Stimulated activated CD8-positive, alpha-beta memory T cell treated with anti-CD3 and anti-CD28 coated beads, Interleukin-7, amount 100 ng/mL, for 48 hours (primary cell): Measurements from ENCODE around the gene KRTAP1-1.
"Not testable (repeated sequence)": the region's sequence is repeated elsewhere in the genome, so short reads cannot be mapped to it uniquely, and the experiment has no call there.

Experiments
- DNase-seq, 2 donors: peaks; one replicate each; pipeline ENCODE4 v3.0.0-alpha.2; 2020; ENCODE audit warnings: low read depth in 1 of 2; ENCODE audit errors: extremely low read depth in 1 of 2

Gene KRTAP1-1, protein sequence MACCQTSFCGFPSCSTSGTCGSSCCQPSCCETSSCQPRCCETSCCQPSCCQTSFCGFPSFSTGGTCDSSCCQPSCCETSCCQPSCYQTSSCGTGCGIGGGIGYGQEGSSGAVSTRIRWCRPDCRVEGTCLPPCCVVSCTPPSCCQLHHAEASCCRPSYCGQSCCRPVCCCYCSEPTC

DNA sequence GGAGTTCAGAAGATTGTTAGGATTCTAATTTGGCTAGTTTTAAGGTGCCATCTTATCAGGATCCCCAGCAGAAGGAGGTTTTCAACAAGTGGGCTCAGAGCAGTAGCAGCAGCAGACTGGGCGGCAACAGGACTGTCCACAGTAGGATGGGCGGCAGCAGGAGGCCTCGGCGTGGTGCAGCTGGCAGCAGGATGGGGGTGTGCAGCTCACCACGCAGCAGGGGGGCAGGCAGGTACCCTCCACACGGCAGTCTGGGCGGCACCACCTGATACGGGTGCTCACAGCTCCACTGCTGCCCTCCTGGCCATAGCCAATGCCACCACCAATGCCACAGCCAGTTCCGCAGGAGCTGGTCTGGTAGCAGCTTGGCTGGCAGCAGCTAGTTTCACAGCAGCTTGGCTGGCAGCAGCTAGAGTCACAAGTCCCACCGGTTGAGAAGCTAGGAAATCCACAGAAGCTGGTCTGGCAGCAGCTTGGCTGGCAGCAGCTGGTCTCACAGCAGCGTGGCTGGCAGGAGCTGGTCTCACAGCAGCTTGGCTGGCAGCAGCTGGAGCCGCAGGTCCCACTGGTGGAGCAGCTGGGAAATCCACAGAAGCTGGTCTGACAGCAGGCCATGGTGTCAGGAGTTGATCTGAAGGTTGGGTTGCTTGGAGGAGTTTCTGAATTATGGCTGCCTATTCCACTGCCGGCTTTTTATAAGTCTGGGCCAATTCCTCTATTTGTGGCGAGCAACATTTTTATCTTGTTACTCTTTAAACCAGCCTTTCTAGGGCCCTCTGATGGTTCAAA, at the start of gene KRTAP1-1:
TSS of gene KRTAP1-1 (minus strand) at position 668 of the 789 bp plus-strand sequence. CDS start at position 615, 53 bp downstream.
- DNase-seq, result not testable (repeated sequence)

DNA sequence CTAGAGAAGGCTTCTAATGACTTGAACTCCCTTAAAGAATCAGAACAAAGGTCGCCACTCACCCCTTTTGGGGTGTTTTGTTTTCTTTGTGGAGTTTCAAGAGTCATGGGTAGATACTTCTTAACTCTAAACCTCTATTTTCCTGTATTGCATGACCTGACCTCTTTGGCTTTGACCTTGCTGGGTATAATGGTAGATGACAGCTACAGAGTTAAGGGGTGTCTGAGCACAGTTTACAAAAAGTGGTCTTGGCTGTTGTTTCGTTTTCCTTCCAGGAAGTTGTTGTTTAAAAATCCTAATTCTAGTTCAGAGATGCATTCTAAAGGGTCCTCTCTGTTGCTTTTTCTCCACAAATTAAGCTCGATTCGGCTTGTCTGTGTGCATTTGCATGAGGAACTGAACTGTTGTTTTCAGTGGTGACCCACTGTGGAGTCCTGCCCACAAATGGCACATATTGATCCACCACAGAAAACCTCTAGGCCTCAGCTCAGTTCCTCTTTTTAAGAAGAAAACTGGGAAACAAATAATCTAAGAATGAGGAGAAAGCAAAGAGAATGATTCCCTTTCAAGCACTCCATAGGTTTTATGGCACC, 47.6 kb upstream of the KRTAP1-1 start:
- not testable (repeated sequence) for DNase-seq

DNA sequence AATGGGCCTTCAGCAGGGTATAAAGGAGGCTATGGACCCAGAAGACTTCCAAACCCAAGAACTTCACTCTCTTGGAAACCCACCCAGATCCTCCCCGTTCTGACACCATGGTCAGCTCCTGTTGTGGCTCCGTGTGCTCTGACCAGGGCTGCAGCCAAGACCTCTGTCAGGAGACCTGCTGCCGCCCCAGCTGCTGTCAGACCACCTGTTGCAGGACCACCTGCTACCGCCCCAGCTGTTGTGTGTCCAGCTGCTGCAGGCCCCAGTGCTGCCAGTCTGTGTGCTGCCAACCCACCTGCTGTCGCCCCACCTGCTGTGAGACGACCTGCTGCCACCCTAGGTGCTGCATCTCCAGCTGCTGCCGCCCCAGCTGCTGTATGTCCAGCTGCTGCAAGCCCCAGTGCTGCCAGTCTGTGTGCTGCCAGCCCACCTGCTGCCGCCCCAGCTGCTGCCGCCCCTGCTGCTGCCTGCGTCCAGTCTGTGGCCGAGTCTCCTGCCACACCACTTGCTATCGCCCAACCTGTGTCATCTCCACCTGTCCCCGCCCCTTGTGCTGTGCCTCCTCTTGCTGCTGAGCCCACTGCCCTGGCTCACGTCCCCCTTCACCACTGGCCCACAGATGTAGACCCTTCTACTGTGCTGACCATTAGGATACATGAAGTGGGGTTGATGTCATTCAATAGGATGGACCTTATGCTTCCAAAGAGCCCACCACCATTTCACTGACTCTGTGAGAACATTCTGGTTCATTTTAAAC, 43.0 kb upstream of the KRTAP1-1 start, which contains the start of gene KRTAP4-7:
TSS of gene KRTAP4-7 (plus strand) at position 51 of the 757 bp plus-strand sequence. CDS start at position 108, 57 bp downstream.
- DNase-seq, result not testable (repeated sequence)

DNA sequence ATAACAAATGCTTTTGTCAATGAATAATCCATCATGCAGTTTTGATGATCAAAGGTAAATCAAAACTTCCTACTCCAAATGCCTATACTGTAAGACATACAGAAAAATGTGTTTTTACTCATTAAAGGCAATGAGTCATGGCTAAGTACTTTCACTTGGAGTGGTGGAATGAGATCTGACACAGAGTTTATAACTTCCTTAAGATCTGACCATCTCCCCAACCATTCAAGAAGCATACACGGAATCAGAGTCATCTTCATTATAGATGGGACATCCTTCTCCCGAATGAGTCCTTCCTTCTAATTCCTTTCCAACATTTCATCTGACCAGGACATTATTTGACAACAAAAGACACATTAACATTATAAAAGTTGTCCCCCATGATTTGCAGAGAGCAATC, 42.2 kb upstream of the KRTAP1-1 start:
- DNase-seq, result not testable (repeated sequence)

DNA sequence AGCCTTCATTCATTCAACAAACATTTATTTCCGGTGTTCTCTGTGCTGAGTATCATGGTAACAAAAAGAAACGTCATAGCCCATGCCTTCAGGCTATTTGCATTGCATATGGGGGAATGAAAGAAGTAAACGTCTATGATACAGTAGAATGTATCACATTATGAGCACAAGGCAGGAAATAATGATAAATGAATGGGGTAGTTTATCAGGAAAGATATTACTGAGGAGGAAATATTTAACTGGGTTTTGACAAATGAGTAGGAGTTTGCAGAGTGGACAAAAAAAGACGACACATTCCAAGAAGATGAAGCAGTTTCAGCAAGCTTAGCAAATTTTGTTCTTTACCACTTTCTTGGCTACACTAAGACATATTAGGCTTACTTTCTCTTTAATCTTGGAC, 41.4 kb upstream of the KRTAP1-1 start:
- no peak for DNase-seq

DNA sequence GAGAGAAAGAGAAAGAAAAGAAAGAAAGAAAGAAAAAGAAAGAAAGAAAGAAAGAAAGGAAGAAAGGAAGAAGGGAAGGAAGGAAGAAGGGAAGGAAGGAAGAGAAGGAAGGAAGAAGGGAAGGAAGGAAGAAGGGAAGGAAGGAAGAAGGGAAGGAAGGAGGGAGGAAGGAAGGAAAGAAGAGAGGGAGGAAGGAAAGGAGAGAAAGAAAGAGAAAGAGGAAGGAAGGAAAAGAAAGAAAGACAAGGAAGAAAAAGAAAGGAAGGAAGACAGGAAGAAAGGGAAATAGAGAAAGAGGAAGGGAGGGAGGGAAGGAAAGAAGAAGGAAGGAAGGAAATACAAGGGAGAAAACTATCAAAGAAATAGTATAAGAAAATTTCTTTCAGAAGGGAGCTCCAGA, 35.5 kb upstream of the KRTAP1-1 start:
- no peak for DNase-seq

DNA sequence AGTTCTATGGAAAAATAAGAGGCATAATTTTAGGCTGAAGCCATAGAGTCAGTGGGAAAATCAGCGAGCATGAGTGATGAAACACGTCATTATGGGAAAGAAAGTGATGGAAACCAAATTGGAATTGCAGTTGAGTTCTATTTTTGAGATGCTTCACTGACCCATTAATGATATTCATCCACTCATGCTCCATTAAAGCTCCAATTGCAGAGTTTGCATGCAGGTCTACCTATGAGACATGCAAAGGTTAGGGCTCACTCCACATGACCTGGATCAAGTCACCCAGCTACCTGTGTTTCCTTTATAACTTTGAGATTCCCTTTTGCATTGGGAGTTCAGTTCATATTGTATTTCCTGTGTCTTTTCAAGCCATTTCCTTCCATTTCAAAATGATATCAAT, 32.4 kb upstream of the KRTAP1-1 start:
- no peak for DNase-seq

DNA sequence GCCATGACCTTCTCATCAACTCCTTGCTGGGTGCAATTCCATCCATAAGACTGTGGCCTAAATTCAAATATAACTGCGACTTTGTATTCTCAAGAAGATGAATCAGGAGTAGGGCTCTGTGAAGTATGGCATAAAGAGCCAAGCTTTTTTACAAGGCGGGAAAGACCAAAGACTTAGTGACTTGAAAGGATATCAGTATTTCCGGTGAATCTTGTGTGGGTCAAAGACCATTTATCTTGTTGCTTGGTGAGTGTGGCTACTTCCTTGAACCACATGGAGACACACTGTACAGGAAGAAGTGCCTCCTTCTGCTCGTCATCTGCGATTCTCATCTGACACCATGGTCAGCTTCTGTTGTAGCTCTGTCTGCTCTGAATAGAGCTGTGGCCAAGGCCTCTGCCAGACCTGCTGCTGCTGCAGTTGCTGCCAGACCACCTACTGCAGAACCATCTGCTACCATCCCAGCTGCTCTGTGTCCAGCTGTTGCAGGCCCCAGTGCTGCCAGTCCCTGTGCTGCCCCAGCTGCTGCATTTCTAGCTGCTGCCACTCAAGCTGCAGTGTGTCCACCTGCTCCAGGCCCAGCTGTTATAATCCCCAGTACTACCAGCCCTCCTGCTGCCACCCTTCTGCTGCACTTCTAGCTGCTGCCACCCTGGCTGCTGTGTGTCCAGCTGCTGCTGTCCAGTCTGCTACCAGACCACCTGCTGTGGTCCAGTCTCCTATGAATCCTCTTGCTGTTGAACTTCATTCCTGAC, 30.5 kb upstream of the KRTAP1-1 start:
- no peak for DNase-seq

DNA sequence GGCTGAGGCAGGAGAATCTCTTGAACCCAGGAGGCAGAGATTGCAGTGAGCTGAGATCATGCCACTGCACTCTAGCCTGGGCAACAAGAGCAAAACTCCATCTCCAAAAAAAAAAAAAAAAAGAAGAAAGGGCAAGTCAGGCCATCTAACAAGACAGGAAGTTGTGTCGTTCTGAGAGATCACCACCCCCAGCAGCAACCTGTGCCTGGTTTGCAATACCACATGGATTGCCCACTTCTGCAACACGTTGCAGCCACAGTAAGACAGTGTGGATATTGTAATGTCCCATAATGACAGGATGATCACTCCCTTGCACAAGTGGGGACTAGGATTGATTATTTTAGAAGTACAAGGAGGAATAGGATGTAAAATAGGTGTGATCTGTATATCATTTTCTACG, 27.8 kb upstream of the KRTAP1-1 start:
- DNase-seq, result no peak

DNA sequence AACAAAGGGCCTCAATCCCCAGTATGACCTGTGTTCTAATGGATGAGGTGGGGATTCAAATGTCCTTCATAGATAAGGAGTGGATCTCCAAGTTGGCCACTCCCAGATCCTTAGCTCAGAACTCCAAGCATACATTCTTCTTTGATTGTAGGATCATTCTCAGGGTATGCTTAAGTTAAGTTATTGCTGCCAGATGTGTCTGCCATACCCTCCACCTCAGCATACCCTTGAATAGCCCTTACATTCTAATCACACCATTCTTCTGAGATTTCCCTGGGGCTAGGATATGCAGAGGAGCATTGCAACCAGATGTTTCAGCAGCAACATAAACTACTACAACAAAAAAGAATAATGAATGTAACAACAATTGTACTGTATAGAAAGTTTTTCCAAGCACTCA, 26.0 kb upstream of the KRTAP1-1 start:
- DNase-seq, result no peak

DNA sequence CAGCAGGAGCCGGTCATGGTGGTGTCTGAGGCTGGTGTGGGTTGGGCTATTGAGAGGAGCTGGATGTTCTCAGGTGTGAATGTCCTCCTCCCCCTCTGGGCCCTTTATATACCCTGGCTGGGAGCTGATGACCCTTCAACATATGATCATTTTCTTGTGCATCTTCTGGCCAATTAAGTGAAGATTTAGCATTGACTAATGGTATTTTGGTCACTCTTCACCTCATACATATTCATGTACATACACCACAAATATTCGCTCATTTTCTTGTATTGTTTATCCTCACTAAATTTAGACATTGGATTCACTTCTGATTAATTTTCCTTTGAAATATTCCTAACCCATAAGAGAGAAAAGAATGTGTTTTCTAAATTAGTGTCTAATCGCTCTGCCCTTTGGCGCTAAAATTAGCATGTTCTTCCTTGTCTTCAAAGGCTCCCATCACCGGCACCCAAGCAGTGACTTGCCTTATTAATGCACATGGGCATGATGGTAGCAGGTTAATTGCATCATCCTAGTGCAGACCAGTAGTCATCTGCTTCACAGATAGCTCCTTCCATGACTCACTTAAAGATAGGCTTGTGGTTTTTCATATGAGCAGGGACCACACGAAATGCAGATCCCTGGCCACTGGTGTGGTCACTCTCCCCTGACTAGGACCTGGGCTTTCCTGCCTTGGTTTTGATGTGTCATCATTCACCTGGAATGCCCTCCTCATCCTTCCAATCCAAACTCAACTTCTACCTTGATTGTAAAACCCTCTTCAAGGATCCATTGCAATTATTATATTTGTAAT, 24.8 kb upstream of the KRTAP1-1 start, which contains the start of gene KRTAP2-4:
TSS of gene KRTAP2-4 (minus strand) at position 51 of the 796 bp plus-strand sequence. CDS start at position 17, 34 bp downstream.
- no peak for DNase-seq

DNA sequence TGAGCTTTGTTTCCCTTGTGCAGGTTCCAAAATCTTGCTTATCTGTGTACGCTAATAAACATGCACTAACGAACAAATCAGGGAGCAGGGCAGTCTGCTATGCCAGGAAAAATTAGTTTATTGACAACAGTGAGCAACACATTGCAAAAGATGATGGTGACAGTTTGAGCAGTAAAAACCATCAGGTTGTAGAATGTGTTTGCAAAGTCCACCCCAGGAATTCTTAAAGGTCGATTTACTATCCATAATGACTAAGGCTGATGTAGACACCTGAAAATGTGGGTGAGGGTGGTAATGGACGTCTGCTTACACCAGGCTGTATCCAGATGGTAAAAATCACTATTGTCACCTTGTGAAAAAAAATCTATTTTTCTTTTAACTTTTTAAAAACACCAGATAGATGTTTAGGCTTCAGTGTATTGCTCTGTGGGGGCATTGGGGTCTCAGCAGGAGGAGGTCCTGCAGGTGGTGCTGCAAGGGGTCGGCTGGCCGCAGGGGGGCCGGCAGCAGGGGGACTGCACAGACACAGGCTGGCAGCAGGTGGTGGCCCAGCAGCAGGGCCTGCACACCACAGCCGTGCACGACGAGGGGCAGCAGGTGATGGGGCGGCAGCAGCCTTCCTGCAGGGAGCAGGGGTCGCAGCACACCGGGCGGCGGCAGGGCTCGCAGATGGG, 23.9 kb upstream of the KRTAP1-1 start:
- DNase-seq, result not testable (repeated sequence)

DNA sequence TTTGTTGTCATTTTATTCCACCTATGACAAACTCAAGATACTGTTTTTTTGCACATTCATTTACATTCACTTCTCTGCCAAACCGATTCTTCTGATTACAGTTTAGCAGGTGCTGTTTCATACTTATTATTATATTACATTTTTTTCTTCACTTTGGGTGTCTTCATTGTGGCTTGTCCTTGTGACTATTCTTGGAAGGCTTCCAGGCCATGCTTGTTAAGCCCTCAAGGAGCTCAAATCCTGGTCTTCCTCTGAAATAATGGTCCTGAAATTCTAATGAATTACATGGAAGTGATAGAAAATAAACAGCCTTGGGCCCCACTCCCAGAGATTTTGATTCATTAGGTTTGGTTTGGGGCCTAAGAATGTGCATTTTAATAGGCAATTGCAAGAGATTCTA, 23.1 kb upstream of the KRTAP1-1 start:
- no peak for DNase-seq

DNA sequence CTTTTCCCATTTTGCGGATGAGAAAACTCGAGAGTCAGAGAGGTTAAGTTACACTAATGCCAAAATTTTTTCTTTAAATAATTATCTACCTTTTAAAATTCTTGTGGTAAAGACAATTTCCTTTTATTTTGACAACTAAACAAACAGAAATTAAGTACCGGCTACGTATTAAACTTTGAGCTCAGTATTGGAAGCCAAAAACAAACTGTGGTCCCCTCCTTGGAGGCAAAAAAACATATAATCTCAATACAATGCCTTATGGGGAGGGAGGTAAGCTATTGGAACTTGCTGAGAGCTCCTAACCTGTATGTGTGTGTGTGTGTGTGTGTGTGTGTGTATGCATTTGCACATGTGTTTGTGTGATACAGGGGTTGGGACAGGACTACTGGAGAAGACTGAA, 22.2 kb upstream of the KRTAP1-1 start:
- no peak for DNase-seq

DNA sequence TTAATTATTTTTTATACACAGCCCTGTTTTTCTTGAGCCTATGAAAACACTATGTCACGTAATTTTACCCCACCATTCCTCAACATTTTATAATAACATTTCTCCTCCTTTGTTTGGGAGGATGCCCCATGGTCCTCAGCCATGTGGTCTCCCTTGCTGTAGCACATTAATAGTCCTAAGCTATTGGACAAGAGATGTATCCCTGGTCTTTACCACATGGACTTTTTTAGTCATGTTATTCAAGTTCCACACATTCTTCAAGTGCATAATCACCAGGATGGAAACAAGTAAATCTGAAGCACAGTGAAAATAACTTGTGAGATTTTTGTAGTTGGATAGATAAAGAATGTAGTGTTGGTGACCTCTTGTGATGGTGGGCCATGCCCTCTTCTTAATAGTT, 20.7 kb upstream of the KRTAP1-1 start:
- DNase-seq, result no peak

DNA sequence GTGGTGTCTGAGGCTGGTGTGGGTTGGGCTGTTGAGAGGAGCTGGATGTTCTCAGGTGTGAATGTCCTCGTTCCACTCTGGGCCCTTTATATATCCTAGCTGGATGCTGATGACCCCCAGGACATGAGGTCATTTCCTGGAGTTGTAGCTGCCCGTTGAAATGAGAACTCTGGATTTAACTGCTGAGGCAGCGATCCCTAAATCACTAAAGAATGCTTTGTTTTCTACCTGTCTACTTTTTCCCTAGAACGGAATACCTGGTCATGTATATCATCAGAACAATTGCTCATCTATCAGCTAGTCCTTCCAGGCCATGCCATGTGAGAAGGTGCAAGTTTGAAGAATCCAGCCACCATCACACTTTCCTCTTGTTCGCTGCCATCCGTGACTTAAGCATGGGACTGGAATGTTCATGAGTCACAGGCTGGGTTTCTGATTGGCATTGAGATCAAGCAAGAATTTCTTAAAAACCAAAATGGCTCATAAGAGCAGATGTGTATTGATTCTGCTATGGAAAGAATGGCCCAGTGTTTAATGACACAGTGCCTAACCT, 18.9 kb upstream of the KRTAP1-1 start, which contains the start of gene KRTAP2-3:
TSS of gene KRTAP2-3 (minus strand) at position 63 of the 553 bp plus-strand sequence. CDS start 64 bp downstream, outside the sequence.
- DNase-seq, result no peak

DNA sequence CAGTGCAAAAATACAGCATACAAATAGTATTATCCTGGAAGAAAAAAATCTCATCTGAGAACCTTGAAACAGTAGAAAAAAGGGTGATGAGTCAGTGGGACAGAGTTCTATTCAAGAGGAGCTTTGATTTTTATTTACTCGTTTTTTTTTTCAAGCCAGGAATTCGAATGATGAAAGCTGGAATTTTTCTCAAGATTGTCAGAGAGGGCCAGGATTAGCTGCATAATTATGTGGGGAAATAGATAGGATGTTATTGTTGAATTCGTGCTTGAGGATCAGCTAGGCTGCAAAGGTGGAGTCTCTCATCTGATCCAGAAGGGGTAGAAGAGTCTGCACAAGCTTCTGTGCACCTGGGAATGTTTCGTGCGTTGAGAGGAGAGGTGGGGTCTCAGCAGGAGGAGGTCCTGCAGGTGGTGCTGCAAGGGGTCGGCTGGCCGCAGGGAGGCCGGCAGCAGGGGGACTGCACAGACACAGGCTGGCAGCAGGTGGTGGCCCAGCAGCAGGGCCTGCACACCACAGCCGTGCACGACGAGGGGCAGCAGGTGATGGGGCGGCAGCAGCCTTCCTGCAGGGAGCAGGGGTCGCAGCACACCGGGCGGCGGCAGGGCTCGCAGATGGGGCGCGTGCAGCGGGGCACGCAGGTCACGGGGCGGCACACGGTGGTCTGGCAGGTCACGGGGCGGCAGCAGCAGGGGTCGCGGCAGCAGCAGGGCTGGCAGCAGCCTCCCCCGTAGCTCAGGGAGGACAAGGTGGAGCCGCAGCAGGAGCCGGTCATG, 18.2 kb upstream of the KRTAP1-1 start:
- not testable (repeated sequence) for DNase-seq

DNA sequence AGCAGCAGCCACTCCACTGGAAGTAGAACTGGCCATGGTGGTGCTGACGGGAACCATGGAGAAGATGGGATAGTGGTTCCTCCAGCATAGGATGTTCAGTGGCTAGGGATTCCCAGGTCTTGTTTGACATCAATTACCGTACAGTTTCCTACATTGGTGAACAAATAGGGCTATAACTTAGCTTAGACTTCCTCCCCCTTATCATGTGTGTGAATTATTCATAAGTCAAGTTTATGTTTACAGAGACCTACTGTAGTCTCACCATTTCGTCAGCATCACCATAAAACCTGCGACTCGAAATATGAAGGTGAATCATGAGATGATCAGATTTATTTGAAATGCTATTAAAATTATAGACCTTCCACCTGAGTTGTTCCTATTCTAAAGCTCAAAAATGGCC, 17.5 kb upstream of the KRTAP1-1 start:
- no peak for DNase-seq
